ENCODE results near the gene PSENEN.

PSENEN gene

GRCh38 chr19:35740423-35741202 is 4.8 kb upstream of the PSENEN start (continued):
- TF ChIP-seq ZBTB6 (tag by site-specific recombination; IDR thresholded peaks at IDR 0.05) (0 out of 2 replicates have a peak, but pooled peaks have one; percentile 14), ZNF501 (tag by site-specific recombination; IDR thresholded peaks at IDR 0.05) (peak; percentile 93; the same call in 1 of the 2 replicates), ZNF433 (tag by site-specific recombination; IDR thresholded peaks at IDR 0.05; ENCODE audit: low read depth) (no peak), KLF8 (tag by site-specific recombination; IDR thresholded peaks at IDR 0.05) (peak; percentile 97), ZFP69B (tag by site-specific recombination; IDR thresholded peaks at IDR 0.05) (no peak; the same call in 1 of the 2 replicates), MEIS1 (CRISPR knock-in tag; IDR thresholded peaks at IDR 0.05; ENCODE audit: borderline replicate concordance) (no peak), ZSCAN4 (tag by site-specific recombination; IDR thresholded peaks at IDR 0.05) (no peak), GFI1B (tag by site-specific recombination; IDR thresholded peaks at IDR 0.05) (no peak), MZF1 (tag by site-specific recombination; IDR thresholded peaks at IDR 0.05; ENCODE audit: borderline replicate concordance) (no peak), ZNF280D (tag by site-specific recombination; IDR thresholded peaks at IDR 0.05) (no peak), ZNF658 (tag by site-specific recombination; IDR thresholded peaks at IDR 0.05) (no peak), ZBTB26 (tag by site-specific recombination; optimal IDR thresholded peaks at IDR 0.05) (peak; percentile 66), ZNF398 (tag by site-specific recombination; IDR thresholded peaks at IDR 0.05) (0 out of 2 replicates have a peak, but pooled peaks have one; percentile 80), PRDM6 (tag by site-specific recombination; IDR thresholded peaks at IDR 0.05) (no peak), SALL2 (tag by site-specific recombination; IDR thresholded peaks at IDR 0.05; ENCODE audit: borderline replicate concordance) (no peak), KLF7 (tag by site-specific recombination; IDR thresholded peaks at IDR 0.05; ENCODE audit: borderline replicate concordance) (peak; percentile 18), ZBTB10 (tag by site-specific recombination; IDR thresholded peaks at IDR 0.05) (peak; percentile 86), ZNF16 (tag by site-specific recombination; IDR thresholded peaks at IDR 0.05; ENCODE audit: low read depth) (no peak), ZNF148 (tag by site-specific recombination; IDR thresholded peaks at IDR 0.05; ENCODE audit: borderline replicate concordance) (no peak)
